AG04449 (cell line): ENCODE results near the gene CEP72.

Source experiments
- CTCF ChIA-PET: fragments of 350-600 bp; formaldehyde crosslinking; extraction: SDS; loops from one replicate; lab custom pipeline; 2021; ENCODE audit warnings: antibody characterized with exemption; lab: Yijun Ruan, JAX
- POLR2A ChIA-PET: fragments of 400-600, 350-600 bp; formaldehyde crosslinking; extraction: SDS; loops from one replicate; lab custom pipeline; 2020; ENCODE audit warnings: antibody characterized with exemption, inconsistent platforms; lab: Yijun Ruan, JAX
- DNase-seq: peaks from one replicate; pipeline ENCODE4 v3.0.0-alpha.2; 2010; ENCODE audit warnings: low read depth, low spot score
- H3K4me3 ChIP-seq: 2 replicates; pipeline ENCODE4 v1.5.1; 2011; ENCODE audit warnings: low read depth, mild to moderate bottlenecking, control low read depth, low read length
- TF ChIP-seq, protein P1 (sequence below): IDR thresholded peaks from one replicate; pipeline ENCODE4 v1.5.1; 2011; ENCODE audit warnings: mild to moderate bottlenecking, moderate library complexity, low read length, control low read depth, inconsistent platforms; ENCODE audit not compliant: insufficient read depth; ENCODE audit errors: missing control alignments

The CEP72 gene

DNA sequence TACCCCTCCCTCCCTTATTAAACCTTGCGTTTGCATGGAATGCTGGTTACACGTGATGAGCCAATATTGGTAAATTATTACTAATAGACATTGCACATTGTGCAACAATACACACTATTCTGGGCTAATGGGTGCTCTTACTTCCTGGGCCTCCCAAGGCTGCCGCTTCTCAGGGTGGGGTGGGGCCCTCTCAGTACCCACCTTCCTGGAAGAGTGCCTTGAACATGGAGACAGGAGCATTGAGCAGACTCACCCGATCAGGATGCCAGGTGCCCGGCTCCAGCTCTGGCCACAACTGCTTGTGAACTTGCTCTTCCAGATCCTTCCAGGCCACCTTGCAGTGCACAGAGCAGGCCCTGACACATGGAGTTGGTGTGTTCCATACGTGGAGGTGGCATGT, 24.7 kb upstream of the CEP72 start:
- TF ChIP-seq, protein P1, sequence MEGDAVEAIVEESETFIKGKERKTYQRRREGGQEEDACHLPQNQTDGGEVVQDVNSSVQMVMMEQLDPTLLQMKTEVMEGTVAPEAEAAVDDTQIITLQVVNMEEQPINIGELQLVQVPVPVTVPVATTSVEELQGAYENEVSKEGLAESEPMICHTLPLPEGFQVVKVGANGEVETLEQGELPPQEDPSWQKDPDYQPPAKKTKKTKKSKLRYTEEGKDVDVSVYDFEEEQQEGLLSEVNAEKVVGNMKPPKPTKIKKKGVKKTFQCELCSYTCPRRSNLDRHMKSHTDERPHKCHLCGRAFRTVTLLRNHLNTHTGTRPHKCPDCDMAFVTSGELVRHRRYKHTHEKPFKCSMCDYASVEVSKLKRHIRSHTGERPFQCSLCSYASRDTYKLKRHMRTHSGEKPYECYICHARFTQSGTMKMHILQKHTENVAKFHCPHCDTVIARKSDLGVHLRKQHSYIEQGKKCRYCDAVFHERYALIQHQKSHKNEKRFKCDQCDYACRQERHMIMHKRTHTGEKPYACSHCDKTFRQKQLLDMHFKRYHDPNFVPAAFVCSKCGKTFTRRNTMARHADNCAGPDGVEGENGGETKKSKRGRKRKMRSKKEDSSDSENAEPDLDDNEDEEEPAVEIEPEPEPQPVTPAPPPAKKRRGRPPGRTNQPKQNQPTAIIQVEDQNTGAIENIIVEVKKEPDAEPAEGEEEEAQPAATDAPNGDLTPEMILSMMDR: no peak
- no peak for DNase-seq
- ChIA-PET POLR2A (no interaction called here), CTCF (no interaction called here)
- H3K4me3 ChIP-seq: no peak overlapping the region

DNA sequence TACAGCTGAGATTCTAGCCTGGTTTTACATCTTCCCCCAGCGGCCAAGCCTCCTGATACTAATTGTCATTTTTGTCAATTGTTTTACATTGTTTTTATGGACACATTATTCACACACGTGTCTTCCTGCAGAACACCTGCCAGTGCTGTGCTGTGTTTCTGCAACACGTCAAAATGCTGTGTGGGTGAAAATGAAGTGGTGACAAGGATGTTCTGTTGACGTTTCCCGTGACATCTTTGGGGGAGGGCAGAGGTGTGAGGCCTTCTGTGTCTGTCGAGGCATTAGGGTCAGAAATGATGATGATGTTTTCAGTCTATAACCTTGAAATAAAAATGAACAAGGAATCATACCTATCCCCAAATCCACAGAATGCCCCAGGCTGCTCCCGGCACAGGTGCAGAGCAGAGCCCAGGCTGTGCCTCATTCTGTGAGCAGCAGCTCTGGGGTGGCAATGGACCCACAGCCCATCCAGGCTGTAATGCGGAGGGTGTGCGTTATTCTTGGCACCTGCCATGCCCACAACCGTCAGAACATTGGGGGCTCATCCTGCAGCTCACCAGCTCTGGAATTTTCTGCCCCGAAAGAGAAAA, 23.6 kb upstream of the CEP72 start:
- H3K4me3 ChIP-seq: no peak overlapping the region
- POLR2A ChIA-PET: no interaction called here
- no peak for DNase-seq
- TF ChIP-seq, protein P1: no peak
- CTCF ChIA-PET: interaction anchor here (0.6 kb wide), 1 partner anchor 9 kb away, joined by 3 read pairs; no protein-coding TSS in a partner anchor

DNA sequence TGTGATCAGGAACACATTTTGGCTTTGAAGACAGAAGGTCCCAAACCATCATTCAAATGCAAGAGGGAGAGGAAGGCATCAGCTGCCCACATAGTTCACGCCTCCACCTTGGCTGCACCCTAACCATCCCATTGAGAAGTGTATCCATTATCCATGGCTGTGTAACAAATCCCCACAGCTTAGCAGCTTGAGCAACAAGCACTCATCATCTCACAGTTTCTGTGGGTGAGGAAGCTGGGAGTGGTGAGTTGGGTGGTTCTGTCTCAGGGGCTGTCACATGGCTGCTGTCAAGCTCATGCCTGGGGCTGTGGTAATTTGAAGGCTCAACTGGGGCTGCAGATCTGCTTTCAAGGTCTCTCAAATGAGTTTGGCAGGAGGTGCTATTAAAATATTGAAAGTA, 23.0 kb upstream of the CEP72 start:
- ChIA-PET CTCF (no interaction called here), POLR2A (no interaction called here)
- TF ChIP-seq, protein P1: no peak

DNA sequence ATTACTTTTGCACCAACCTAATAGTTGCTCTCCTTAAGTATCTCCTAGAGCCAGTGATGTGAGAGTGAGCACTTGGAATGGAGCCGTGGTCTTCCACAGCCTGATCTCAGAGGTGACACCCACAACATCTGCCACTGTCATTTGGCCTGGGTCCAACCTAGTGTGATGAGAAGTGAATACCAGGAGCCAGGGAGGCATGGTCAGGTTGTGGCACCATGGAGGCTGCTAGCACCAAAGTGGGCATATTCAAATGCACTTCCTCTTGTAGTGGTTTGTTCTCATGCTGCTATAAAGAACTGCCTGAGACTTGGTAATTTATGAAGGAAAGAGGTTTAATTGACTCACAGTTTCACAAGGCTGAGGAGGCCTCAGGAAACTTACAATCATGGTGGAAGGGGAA, 22.6 kb upstream of the CEP72 start:
- ChIA-PET CTCF (no interaction called here), POLR2A (no interaction called here)
- DNase-seq: no peak
- TF ChIP-seq, protein P1: no peak
- H3K4me3 ChIP-seq: no peak overlapping the region

More for the DNA sequence above, 23.0 kb upstream of the CEP72 start:
- no peak for DNase-seq
- no peak overlapping the region for H3K4me3 ChIP-seq

DNA sequence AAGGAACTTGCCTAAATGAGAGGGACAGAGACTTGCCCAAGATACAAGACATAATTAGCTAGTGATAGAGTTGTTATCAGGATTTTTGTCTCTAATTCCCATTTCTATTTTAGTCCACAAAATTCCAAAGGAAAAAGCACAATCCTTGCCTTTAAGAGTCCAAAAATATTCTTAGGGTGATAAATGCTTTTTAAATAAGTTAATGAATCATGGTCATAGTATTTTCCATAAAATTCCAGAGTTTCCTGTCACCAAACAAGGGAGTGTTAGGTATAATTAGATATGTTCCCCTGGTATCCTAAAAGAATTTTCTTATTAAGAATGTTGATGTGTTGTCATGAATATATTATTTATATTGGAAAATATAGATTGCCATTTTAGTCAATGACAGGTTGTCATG, 21.8 kb upstream of the CEP72 start:
- ChIA-PET POLR2A (no interaction called here), CTCF (no interaction called here)
- H3K4me3 ChIP-seq: no peak overlapping the region
- no peak for DNase-seq
- TF ChIP-seq, protein P1: no peak

DNA sequence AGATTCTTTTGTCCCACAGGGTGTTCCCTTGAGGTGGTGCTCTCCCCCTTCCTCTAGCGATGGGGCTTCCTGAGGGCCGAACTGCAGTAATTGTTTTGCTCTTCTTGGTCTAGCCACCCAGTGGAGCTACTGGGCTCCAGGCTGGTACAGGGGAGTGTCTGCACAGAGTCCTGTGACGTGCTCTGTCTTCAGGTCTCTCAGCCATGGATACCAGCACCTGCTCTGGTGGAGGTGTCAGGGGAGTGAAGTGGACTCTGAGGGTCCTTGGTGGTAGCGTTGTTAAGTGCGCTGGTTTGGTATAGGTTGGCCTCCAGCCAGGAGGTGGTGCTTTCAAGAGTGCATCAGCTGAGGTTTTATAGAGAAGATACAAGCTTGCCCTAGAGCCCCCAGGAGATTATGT, 20.4 kb upstream of the CEP72 start:
- TF ChIP-seq, protein P1: no peak
- H3K4me3 ChIP-seq: no peak overlapping the region
- CTCF ChIA-PET: no interaction called here
- no peak for DNase-seq
- POLR2A ChIA-PET: no interaction called here
